Loucy (cell line): ENCODE measurements around the gene GAREM2.

Experiments
- H2AFZ ChIP-seq: fragments of 200-600 bp; sonication (generic); 2 replicates; pipeline ENCODE4 v1.6.0; 2016; ENCODE audit warnings: antibody characterized with exemption, mild to moderate bottlenecking, low read length, moderate library complexity
- H3F3A ChIP-seq: fragments of 200-600 bp; 2 replicates; pipeline ENCODE4 v1.6.0; 2016; ENCODE audit warnings: antibody characterized with exemption, low read depth, mild to moderate bottlenecking
- H3K27me3 ChIP-seq: fragments of 200-600 bp; sonication (generic); 2 replicates; pipeline ENCODE4 v1.6.1; 2014; ENCODE audit warnings: low read length, mild to moderate bottlenecking; ENCODE audit not compliant: insufficient read depth, poor library complexity, severe bottlenecking
- H3K36me3 ChIP-seq: fragments of 200-600 bp; sonication (generic); 2 replicates; pipeline ENCODE4 v1.6.1; 2016; ENCODE audit warnings: low read length; ENCODE audit not compliant: insufficient read depth
- H3K4me1 ChIP-seq: fragments of 200-600 bp; sonication (generic); 2 replicates; pipeline ENCODE4 v1.5.1; 2014; ENCODE audit warnings: low read length, mild to moderate bottlenecking; ENCODE audit not compliant: insufficient read depth, poor library complexity, severe bottlenecking
- H3K4me2 ChIP-seq: fragments of 200-600 bp; sonication (generic); 2 replicates; pipeline ENCODE4 v1.6.0; 2014; ENCODE audit warnings: antibody characterized with exemption, low read length, low read depth, mild to moderate bottlenecking; ENCODE audit not compliant: poor library complexity, severe bottlenecking
- H3K4me3 ChIP-seq: fragments of 200-600 bp; sonication (generic); 2 replicates; pipeline ENCODE4 v1.5.1; 2014; ENCODE audit warnings: low read length, mild to moderate bottlenecking, mixed read lengths; ENCODE audit not compliant: poor library complexity, severe bottlenecking
- H3K79me2 ChIP-seq: fragments of 200-600 bp; sonication (generic); 2 replicates; pipeline ENCODE4 v1.6.1; 2014; ENCODE audit warnings: low read length; ENCODE audit not compliant: insufficient read depth
- H3K9ac ChIP-seq: fragments of 200-600 bp; sonication (generic); 2 replicates; pipeline ENCODE4 v1.6.0; 2014; ENCODE audit warnings: mild to moderate bottlenecking, low read depth, low read length, moderate library complexity; ENCODE audit not compliant: poor library complexity, severe bottlenecking
- H3K9me2 ChIP-seq: fragments of 200-600 bp; sonication (generic); replicated peaks from 2 replicates; pipeline ENCODE4 v1.6.1; 2016; ENCODE audit warnings: low read depth, low read length, mixed read lengths
- H3K9me3 ChIP-seq: fragments of 200-600 bp; sonication (generic); 2 replicates; pipeline ENCODE4 v1.6.1; 2014; ENCODE audit warnings: mild to moderate bottlenecking, antibody characterized with exemption, low read length, low read depth; ENCODE audit not compliant: insufficient read depth
- H4K20me1 ChIP-seq: fragments of 200-600 bp; sonication (generic); 2 replicates; pipeline ENCODE4 v1.6.0; 2014; ENCODE audit warnings: antibody characterized with exemption, low read length, mild to moderate bottlenecking; ENCODE audit not compliant: insufficient read depth, poor library complexity, severe bottlenecking
- EZH2phosphoT487 ChIP-seq: fragments of 200-600 bp; IDR thresholded peaks from 2 replicates; pipeline ENCODE4 v1.6.1; 2018; ENCODE audit warnings: antibody characterized with exemption, mild to moderate bottlenecking, moderate library complexity, borderline replicate concordance
- TF ChIP-seq, protein P1 (sequence below): fragments of 200-600 bp; sonication (generic); conservative IDR thresholded peaks from 2 replicates; pipeline ENCODE4 v1.5.1; 2014; ENCODE audit warnings: mild to moderate bottlenecking, antibody characterized with exemption, low read length

Gene GAREM2

DNA sequence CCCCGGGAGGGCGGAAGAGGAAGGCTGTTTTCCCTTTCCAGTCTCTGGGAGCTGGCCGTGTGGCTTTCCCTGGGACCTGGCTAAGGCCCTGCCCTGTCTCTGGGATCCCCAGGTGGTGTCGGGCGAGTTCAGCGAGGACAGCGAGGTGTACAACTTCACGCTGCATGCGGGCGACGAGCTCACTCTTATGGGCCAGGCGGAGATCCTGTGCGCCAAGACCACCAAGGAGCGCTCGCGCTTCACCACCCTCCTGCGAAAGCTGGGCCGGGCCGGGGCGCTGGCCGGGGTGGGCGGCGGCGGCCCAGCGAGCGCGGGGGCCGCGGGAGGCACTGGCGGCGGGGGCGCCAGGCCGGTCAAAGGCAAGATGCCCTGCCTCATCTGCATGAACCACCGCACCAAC is 11.2 kb downstream of the GAREM2 start:
- TF ChIP-seq, protein P1, sequence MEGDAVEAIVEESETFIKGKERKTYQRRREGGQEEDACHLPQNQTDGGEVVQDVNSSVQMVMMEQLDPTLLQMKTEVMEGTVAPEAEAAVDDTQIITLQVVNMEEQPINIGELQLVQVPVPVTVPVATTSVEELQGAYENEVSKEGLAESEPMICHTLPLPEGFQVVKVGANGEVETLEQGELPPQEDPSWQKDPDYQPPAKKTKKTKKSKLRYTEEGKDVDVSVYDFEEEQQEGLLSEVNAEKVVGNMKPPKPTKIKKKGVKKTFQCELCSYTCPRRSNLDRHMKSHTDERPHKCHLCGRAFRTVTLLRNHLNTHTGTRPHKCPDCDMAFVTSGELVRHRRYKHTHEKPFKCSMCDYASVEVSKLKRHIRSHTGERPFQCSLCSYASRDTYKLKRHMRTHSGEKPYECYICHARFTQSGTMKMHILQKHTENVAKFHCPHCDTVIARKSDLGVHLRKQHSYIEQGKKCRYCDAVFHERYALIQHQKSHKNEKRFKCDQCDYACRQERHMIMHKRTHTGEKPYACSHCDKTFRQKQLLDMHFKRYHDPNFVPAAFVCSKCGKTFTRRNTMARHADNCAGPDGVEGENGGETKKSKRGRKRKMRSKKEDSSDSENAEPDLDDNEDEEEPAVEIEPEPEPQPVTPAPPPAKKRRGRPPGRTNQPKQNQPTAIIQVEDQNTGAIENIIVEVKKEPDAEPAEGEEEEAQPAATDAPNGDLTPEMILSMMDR: no peak
- TF ChIP-seq EZH2phosphoT487: no peak
- Histone ChIP-seq H2AFZ (no peak overlapping the region), H3K79me2 (no peaks in the 10 kb centered on the region), H3F3A (no peaks in the 10 kb centered on the region), H3K4me2 (no peak overlapping the region), H4K20me1 (no peaks in the 10 kb centered on the region), H3K4me3 (no peak overlapping the region), H3K27me3 (no peaks in the 10 kb centered on the region), H3K9me2 (no peaks in the 10 kb centered on the region), H3K4me1 (no peaks in the 10 kb centered on the region), H3K9ac (no peak overlapping the region), H3K36me3 (no peaks in the 10 kb centered on the region), H3K9me3 (no peaks in the 10 kb centered on the region)

DNA sequence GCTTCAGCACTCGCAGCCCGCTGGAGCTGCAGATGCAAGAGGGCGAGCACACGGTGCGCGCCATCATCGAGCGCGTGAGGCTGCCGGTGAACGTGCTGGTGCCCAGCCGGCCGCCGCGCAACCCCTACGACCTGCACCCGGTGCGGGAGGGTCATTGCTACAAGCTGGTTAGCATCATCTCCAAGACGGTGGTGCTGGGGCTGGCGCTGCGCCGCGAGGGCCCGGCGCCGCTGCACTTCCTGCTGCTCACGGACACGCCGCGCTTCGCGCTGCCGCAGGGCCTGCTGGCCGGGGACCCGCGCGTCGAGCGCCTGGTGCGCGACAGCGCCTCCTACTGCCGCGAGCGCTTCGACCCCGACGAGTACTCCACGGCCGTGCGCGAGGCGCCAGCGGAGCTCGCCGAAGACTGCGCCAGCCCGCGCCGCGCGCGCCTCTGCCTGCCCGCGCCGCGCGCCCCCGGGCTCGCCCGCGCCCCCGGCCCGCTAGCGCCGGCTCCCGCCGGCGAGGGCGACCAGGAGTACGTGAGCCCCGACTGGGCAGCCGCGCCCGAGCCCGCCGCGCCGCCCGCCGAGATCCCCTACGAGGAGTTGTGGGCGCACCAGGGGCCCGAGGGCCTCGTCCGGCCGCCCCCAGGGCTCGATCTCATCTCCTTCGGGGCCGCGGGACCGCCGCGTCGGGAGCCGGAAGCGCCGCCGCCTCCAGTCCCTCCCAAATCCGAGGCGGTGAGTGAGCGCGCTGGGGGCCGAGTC is 11.8 kb downstream of the GAREM2 start:
- H3F3A ChIP-seq: no peaks in the 10 kb centered on the region
- no peak overlapping the region for H2AFZ ChIP-seq
- no peaks in the 10 kb centered on the region for H3K9me2 ChIP-seq
- H3K4me2 ChIP-seq: no peak overlapping the region
- H3K27me3 ChIP-seq: no peaks in the 10 kb centered on the region
- H3K9ac ChIP-seq: no peak overlapping the region
- no peaks in the 10 kb centered on the region for H4K20me1 ChIP-seq
- no peaks in the 10 kb centered on the region for H3K9me3 ChIP-seq
- no peaks in the 10 kb centered on the region for H3K79me2 ChIP-seq
- no peaks in the 10 kb centered on the region for H3K36me3 ChIP-seq
- no peaks in the 10 kb centered on the region for H3K4me1 ChIP-seq
- no peak for TF ChIP-seq EZH2phosphoT487
- TF ChIP-seq, protein P1: no peak
- no peak overlapping the region for H3K4me3 ChIP-seq

DNA sequence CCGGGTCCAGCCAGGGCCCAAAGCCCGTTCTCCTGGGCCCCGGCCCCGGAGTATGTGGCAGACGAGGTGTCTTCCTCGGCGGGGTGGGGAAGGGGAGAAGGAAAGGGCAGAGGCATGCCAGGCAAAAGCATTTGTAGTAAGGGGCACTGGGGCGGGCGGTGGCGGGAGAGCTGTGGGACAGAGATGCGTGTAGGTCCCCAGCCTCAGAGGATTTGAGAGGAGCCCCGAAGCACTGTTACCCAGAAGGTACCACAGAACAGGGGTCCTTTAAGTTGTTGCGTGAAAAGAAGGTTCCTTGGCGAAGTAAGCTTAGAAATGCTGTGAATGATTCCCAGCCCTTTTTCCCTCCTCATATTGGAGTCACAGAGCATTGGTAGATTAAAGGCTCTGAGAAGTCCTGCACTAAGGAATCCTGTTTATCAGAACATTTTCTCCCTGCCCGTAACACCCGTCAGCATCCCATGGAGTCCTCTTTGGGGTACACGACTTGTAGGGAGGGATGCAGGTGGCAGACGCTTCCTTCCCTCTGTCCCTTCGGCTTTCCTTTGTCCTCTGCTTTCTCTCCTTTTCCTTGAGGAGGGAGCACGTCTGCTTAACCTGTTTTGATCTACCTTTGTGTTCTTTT is 12.5 kb downstream of the GAREM2 start:
- H3K4me3 ChIP-seq: no peak overlapping the region
- H3K4me1 ChIP-seq: no peaks in the 10 kb centered on the region
- no peak overlapping the region for H3K4me2 ChIP-seq
- peaks cover 2% of the 10 kb centered on the region; the same call in 1 of the 2 replicates for H3K36me3 ChIP-seq
- no peaks in the 10 kb centered on the region for H3K27me3 ChIP-seq
- TF ChIP-seq, protein P1: no peak
- no peak for TF ChIP-seq EZH2phosphoT487
- H3K9me2 ChIP-seq: no peaks in the 10 kb centered on the region
- H3K9ac ChIP-seq: no peak overlapping the region
- H2AFZ ChIP-seq: no peak overlapping the region
- H3K9me3 ChIP-seq: no peaks in the 10 kb centered on the region
- no peaks in the 10 kb centered on the region for H4K20me1 ChIP-seq
- no peaks in the 10 kb centered on the region for H3F3A ChIP-seq
- no peaks in the 10 kb centered on the region for H3K79me2 ChIP-seq
